Central memory CD4-positive, alpha-beta T cell (primary cell): ENCODE data around the gene OLA1.
"Not testable (repeated sequence)": the region's sequence is repeated elsewhere in the genome, so short reads cannot be mapped to it uniquely, and the experiment has no call there.

Experiments
- DNase-seq: peaks from one replicate; pipeline ENCODE4 v3.0.0; 2022
- total RNA-seq, 3 experiments: gene quantifications; one replicate each; lab custom pipeline; 2026; lab: John Stamatoyannopoulos, UW

The OLA1 gene
- 33.6 to 170 (median 64.6) reads per million in 3 experiments for total RNA-seq

GRCh38 chr2:174248187-174248997 lies at the start of gene OLA1:
OLA1 (minus strand) TSS chr2:174248532; CDS start chr2:174246815, 1,717 bp downstream.
- DNase-seq, result peak; percentile 94

GRCh38 chr2:174292908-174293307 lies 44.6 kb upstream of the OLA1 start:
- no peak for DNase-seq

- no peak for DNase-seq
Measured at GRCh38 chr2:174286172-174286571, 37.8 kb upstream of the OLA1 start.

GRCh38 chr2:174282441-174282840 lies 34.1 kb upstream of the OLA1 start:
- DNase-seq, result no peak

GRCh38 chr2:174281736-174282135 lies 33.4 kb upstream of the OLA1 start:
- DNase-seq, result no peak

GRCh38 chr2:174280596-174280995 lies 32.3 kb upstream of the OLA1 start:
- no peak for DNase-seq

GRCh38 chr2:174270263-174270662 lies 21.9 kb upstream of the OLA1 start:
- not testable (repeated sequence) for DNase-seq

- DNase-seq, result no peak
Measured at GRCh38 chr2:174266288-174266687, 18.0 kb upstream of the OLA1 start.

GRCh38 chr2:174263997-174264396 lies 15.7 kb upstream of the OLA1 start:
- DNase-seq, result no peak

GRCh38 chr2:174259981-174260380 lies 11.6 kb upstream of the OLA1 start:
- no peak for DNase-seq

GRCh38 chr2:174254267-174254666 lies 5.9 kb upstream of the OLA1 start:
- no peak for DNase-seq

- DNase-seq, result no peak
Measured at GRCh38 chr2:174248998-174249592, 763 bp upstream of the OLA1 start.

GRCh38 chr2:174247474-174248186 lies 702 bp downstream of the OLA1 start:
- DNase-seq, result peak; percentile 6

- DNase-seq, result no peak
Measured at GRCh38 chr2:174246944-174247381, 1.4 kb downstream of the OLA1 start.

- not testable (repeated sequence) for DNase-seq
Measured at GRCh38 chr2:174245628-174246027, 2.7 kb downstream of the OLA1 start.

GRCh38 chr2:174245065-174245464 lies 3.3 kb downstream of the OLA1 start:
- no peak for DNase-seq

- DNase-seq, result no peak
Measured at GRCh38 chr2:174243812-174244211, 4.5 kb downstream of the OLA1 start.

GRCh38 chr2:174240097-174240496 lies 8.2 kb downstream of the OLA1 start:
- DNase-seq, result no peak

GRCh38 chr2:174236429-174236828 lies 11.9 kb downstream of the OLA1 start:
- DNase-seq, result no peak

GRCh38 chr2:174235680-174236079 lies 12.7 kb downstream of the OLA1 start:
- no peak for DNase-seq

GRCh38 chr2:174233771-174234275 lies 14.5 kb downstream of the OLA1 start:
- no peak for DNase-seq

GRCh38 chr2:174227748-174228147 lies 20.6 kb downstream of the OLA1 start:
- DNase-seq, result no peak

GRCh38 chr2:174224665-174225288 lies 23.6 kb downstream of the OLA1 start:
- no peak for DNase-seq
